ENCODE results near the gene TMTC2.
"Not testable (repeated sequence)": the region's sequence is repeated elsewhere in the genome, so short reads cannot be mapped to it uniquely, and the experiment has no call there.

Gene TMTC2

GRCh38 chr12:82730953-82731459, 44.3 kb downstream of the TMTC2 start:
- DNase-seq, result no peak

GRCh38 chr12:82740129-82741000, 53.7 kb downstream of the TMTC2 start:
- no peak for DNase-seq

GRCh38 chr12:82745063-82745674, 58.5 kb downstream of the TMTC2 start:
- no peak for DNase-seq

- no peak for DNase-seq
These were observed 59.1 kb downstream of the TMTC2 start for GRCh38 chr12:82745807-82746206.

- no peak for DNase-seq
These were observed 60.0 kb downstream of the TMTC2 start for GRCh38 chr12:82746668-82747067.

GRCh38 chr12:82749015-82749414, 62.3 kb downstream of the TMTC2 start:
- no peak for DNase-seq

GRCh38 chr12:82754856-82755255, 68.2 kb downstream of the TMTC2 start:
- DNase-seq, result no peak

GRCh38 chr12:82756303-82756702, 69.6 kb downstream of the TMTC2 start:
- no peak for DNase-seq

GRCh38 chr12:82757059-82757458, 70.4 kb downstream of the TMTC2 start:
- DNase-seq, result no peak

- no peak for DNase-seq
These were observed 71.0 kb downstream of the TMTC2 start for GRCh38 chr12:82757656-82758055.

GRCh38 chr12:82758749-82759330, 72.1 kb downstream of the TMTC2 start:
- no peak for DNase-seq

- no peak for DNase-seq
These were observed 73.7 kb downstream of the TMTC2 start for GRCh38 chr12:82760423-82760822.

GRCh38 chr12:82765206-82765605, 78.5 kb downstream of the TMTC2 start:
- DNase-seq, result not testable (repeated sequence)

GRCh38 chr12:82765971-82766705, 79.4 kb downstream of the TMTC2 start:
- no peak for DNase-seq

- DNase-seq, result no peak
These were observed 88.0 kb downstream of the TMTC2 start for GRCh38 chr12:82774666-82775065.

- DNase-seq, result no peak
These were observed 93.8 kb downstream of the TMTC2 start for GRCh38 chr12:82780517-82780916.

GRCh38 chr12:82781309-82781997, 94.7 kb downstream of the TMTC2 start:
- no peak for DNase-seq

GRCh38 chr12:82783435-82783834, 96.7 kb downstream of the TMTC2 start:
- DNase-seq, result no peak

GRCh38 chr12:82787016-82787415, 100.3 kb downstream of the TMTC2 start:
- DNase-seq, result no peak

GRCh38 chr12:82788594-82788993, 101.9 kb downstream of the TMTC2 start:
- no peak for DNase-seq

GRCh38 chr12:82789674-82790073, 103.0 kb downstream of the TMTC2 start:
- DNase-seq, result no peak

- no peak for DNase-seq
These were observed 107.1 kb downstream of the TMTC2 start for GRCh38 chr12:82793751-82794281.

All from NCI-H2081 treated with DMSO at 0.1 percent for 48 hours (cell line).